Mucosa of gallbladder (tissue), 1 donor: Measurements from ENCODE around the gene DNAJC8. TPM values are rescaled to one million over a fixed set of nuclear protein-coding genes. Genes with fewer than 3 reads are reported as not detected.
A peak's percentile ranks its signal among the peaks of the same experiment; 100 is the strongest.

ENCODE experiments used
- DNase-seq: peaks from one replicate; pipeline ENCODE4 v3.0.0-alpha.2; 2020; ENCODE audit warnings: low spot score
- total RNA-seq: library from RNA; stranded (reverse); gene quantifications from one replicate; pipeline ENCODE4 v1.2.1, GENCODE V29; 2021
- donor health status: DM: no; HTN: no; CAD: no.

DNAJC8 gene
- total RNA-seq, 1 donor from 2014 or later: 61.9 TPM

GRCh38 chr1:28200234-28200873 is 32.5 kb downstream of the DNAJC8 start:
- DNase-seq: no peak

- no peak for DNase-seq
These were observed 33.2 kb downstream of the DNAJC8 start for GRCh38 chr1:28199328-28200233.

GRCh38 chr1:28197682-28198415 is 35.0 kb downstream of the DNAJC8 start:
- no peak for DNase-seq

GRCh38 chr1:28196330-28196729 is 36.5 kb downstream of the DNAJC8 start:
- no peak for DNase-seq

DNA sequence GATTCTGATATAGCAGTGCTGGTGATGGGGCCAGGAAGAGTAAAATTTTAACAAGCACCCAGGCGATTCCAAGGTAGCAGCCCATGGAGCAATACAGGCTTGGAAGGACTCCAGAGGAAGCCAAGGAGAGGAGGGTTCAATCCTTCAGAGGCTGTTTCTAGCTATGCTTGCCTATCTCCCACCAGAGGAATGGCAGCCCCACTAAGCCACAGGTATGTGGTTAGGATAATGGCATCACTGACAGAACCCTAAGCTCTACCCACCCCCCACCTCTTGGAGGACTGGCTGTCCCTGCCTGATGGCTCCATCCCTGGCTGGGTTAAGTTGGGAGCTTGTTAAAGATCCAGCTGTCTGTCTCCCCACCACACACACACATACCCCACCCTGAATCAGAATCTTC is 37.0 kb downstream of the DNAJC8 start:
- DNase-seq: no peak

DNA sequence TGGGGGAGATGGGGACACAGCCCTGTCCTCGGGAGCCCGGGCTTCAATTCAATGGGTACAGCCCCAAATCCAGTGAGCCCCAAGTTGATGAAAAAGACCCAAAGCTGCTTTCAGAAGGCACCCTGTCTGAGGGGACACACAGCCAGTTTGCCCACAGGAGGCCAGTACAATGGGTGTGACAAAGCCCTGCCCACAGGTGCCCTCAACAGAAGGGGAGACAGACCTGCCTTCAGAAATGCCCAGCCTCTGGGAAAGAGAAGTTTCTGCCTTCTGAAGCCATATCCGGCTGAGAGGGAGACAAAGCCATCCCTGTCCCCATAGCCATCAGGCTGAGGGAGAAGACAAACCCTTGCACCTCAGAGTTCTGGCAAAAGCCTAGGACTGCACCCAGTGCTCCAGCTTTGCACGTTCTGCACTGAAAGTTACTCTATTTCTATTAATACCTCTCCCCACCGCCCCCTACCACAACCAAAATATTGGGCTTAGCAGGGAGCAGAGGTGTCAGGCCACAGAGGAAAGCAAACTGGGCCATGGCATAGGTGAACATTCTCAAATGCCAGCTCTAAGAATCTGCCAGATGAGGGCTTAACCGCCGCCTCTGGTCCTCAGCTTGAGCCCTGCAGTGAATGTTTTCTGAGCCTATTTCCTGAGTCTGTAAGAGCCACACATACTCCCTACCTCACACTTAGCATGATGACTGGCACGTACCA is 38.3 kb downstream of the DNAJC8 start:
- DNase-seq: no peak

DNA sequence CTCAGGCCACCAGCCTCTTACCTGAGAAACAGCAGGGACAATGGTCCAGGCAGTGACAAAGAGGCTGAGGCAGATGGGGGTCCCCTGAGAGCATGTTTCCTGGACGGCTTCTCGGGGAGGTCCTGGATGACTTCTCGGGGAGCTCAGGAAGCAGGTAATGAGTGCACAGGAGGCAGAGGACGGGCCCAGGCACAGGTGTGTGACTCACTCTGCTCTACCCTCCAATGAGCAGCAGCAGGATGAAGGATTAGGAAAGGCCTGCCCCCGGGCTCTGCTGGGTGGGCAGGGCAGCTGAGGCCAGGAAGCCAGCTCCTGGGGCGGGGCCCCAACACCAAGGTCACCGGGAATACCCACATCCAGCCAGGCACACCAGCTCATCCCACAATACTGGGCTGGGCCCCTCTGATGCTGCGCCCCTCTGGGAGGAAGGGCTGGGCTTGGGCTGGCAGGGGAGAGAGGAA is 39.1 kb downstream of the DNAJC8 start:
- no peak for DNase-seq

- DNase-seq: no peak
These were observed 41.7 kb downstream of the DNAJC8 start for GRCh38 chr1:28190996-28191645.

- DNase-seq: no peak
These were observed 42.4 kb downstream of the DNAJC8 start for GRCh38 chr1:28190337-28190979.

DNA sequence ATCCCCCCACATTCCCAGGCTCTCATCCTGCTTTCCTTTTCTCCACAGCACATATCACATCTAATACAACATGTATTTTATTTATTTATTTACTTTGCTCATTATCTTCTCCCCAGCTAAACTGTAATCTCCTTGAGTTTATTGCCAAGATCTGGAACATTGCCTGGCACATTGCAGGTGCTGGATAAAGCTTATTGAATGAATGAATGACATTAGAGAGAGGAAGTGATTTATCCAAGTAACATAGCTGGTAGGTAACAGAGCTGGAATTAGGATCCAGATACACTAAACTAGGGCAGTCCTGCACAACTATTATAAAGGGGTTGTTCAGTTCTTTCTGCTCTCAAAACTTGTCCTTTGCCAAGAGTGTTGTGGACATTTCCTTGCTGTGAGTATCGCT is 47.8 kb downstream of the DNAJC8 start:
- no peak for DNase-seq

DNA sequence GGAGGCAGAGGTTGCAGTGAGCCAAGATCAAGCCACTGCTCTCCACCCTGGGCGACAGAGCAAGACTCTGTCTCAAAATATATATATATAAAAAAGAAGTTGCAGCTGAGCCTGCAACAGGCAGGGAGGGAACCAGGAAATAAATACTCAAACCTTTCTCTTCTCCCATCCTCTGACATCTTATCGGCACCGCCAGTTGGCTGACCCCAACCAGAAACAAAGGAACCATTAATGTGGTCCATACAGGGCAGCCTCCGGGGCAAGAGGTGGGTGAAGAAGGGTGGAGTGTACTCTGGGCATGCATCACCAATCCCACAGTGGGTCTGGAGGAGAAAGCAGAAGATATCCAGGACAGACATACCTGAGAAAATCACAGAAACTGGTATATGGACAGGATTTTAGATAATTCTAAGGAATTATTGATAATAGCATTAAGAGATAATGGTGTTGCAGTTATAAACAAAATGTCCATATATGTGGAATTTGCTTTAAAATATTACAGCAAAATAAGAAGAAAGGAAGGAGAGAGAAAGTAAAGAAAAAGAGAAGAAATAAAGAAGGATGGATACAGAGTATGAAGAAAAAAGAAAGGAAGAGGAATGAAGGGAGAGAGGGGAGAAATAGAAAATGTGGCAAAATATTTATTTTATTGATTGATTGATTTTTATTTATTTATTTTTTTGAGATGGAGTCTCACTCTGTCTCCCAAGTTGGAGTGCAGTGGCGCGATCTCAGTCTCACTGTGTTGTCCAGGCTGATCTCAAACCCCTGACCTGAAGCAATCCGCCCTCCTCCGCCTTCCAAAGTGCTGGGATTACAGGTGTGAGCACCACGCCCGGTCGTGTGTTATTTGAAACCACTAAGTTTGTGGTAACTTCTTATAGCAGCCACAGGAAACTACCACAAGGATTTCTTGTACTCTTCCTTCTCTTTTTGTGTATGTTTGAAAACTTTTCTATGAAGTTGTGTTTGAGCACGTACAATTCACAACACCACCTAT is 52.2 kb downstream of the DNAJC8 start:
- no peak for DNase-seq

GRCh38 chr1:28178690-28179485 is 53.9 kb downstream of the DNAJC8 start:
- no peak for DNase-seq

DNA sequence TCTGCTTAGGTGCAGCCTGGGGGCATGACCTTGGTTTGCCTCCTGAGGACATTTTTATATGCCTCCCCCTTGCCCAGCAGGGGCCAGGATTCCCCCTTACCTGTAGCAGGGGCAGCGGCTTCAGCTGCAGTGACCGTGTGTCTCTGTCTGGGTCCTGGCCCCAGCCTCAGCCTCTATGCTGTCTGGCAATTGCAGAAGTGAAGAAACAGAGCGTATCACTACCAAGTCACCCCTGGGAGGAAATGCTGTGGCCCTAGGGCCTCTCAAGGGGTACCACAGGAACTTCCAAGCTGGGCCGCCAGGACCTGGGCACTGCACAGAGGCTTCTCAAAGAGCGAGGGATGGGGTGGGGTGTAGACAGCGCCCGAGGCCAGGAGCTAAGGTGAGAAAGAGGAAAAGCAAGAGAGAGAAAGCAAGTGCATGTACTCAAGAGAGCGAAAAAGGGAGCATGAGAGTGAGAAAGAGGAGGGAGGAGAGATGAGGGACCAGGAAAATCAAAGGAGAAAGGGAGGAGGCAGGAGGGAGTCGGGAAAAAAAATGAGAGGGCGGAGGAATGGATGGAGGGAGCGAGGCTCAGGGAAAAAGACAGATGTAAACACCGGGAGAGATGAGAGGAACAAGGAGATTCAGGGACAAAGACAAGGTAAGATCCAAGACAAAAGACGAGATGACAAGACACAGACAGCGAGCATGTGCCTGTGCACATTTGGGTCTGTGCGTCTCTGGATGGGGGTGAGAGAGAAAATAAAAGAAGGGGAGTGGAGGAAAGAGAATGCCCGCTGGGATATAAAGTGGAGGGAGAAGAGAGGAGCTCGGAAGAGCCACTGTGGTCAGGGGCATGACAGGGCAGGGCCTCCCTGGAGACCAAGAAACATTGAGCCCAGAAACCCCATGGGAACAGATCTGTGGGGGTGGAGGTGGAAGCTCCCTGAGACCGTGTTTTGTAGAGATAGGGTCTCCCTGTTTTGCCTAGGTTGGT is 56.0 kb downstream of the DNAJC8 start, which contains the start of gene PTAFR:
Gene PTAFR, minus strand, starts transcription at position 199 of the 979 bp plus-strand sequence. CDS start 25,669 bp downstream, outside the sequence.
- DNase-seq: no peak

- DNase-seq: no peak
These were observed 56.8 kb downstream of the DNAJC8 start for GRCh38 chr1:28175955-28176485.

GRCh38 chr1:28173980-28174297 is 58.9 kb downstream of the DNAJC8 start:
- no peak for DNase-seq

- peak; percentile 37 for DNase-seq
These were observed 59.5 kb downstream of the DNAJC8 start for GRCh38 chr1:28173151-28173979.
